ENCODE results near the gene TSPAN31.
A peak's percentile ranks its signal among the peaks of the same experiment; 100 is the strongest.
"Not testable (repeated sequence)": the region's sequence is repeated elsewhere in the genome, so short reads cannot be mapped to it uniquely, and the experiment has no call there.

TSPAN31 gene, protein sequence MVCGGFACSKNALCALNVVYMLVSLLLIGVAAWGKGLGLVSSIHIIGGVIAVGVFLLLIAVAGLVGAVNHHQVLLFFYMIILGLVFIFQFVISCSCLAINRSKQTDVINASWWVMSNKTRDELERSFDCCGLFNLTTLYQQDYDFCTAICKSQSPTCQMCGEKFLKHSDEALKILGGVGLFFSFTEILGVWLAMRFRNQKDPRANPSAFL

DNA sequence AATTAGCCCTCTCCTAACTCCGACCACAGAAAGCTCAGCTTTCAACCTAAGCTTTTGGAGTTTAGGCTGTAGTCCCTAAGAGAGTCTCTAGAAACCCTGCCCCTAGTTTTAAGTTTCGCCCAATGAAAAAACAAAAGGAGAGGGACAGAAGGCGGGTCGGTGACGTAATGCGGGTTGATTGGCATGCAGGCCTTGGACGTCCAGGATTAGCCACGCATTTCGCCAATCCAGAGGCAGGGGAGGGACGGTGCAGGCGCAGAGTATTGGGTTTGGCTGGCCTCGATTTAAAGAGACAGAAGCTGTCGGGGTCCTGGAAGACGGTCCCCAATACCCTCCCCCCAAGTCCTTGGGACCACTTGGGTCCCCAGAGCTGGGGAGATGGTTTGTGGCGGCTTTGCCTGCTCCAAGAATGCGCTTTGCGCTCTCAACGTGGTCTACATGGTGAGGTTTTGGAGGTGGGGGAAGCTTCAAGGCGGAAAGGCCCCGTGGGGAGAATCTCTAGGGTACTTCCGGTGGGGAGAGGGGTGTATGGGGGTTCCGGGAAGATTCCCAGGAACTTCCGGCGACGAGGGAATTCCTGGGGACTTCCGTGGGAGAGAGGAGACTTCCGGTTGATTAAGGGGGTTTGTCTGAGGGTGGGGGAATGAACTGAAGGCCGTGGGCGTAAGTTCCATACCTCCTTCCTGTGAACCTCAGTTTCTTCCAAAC lies at the start of gene TSPAN31:
TSS of gene TSPAN31 (plus strand) at position 263 of the 708 bp plus-strand sequence. CDS start at position 379, 116 bp downstream.
- DNase-seq (ENCODE audit: low spot score): peak; percentile 95

DNA sequence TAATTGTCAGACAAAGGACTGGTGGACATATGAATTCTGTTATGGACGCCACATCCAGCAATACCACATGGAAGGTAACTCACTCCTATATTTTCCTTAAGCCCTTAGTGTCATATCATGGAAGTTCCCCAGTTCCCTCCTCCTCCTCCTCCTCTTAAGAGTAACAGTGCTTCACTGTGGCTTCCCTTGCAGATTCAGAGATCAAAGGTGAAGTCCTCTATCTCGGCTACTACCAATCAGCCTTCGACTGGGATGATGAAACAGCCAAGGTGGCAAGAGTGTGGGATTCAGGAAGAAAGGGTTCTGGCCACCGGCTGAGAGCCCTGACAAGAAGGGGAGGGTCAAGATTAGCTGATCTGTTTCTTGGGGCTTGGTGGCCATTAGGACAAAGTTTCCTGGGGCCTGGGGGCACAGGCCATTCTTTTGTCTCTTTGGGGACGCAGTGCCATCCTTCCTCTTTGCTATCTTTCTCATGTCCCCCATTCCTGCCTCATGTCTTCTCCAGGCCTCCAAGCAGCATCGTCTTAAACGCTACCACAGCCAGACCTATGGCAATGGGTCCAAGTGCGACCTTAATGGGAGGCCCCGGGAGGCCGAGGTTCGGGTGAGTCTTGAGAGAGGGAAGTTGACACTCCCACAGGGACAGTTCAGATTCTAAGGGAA lies 48.9 kb upstream of the TSPAN31 start:
- DNase-seq (ENCODE audit: low spot score): no peak

DNA sequence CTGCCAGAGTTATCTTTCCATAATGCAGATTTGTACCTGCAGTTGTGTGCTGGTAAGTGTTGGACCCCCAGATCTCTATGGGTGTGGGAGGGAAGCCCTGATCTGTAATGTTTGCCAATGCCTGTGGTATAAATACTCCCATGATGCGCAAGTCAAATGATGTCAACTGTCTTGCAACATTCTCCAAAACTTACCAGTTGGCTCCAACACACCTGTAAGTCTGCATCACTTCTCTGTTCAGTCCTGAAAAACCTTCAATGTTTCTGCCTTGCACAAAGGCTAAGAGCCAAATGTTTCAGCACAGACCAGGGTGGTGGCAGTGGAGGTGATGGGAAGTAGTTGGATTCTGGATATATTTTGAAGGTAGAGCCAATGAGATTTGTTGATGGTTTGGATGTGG lies 47.8 kb upstream of the TSPAN31 start:
- no peak for DNase-seq (ENCODE audit: low spot score)

DNA sequence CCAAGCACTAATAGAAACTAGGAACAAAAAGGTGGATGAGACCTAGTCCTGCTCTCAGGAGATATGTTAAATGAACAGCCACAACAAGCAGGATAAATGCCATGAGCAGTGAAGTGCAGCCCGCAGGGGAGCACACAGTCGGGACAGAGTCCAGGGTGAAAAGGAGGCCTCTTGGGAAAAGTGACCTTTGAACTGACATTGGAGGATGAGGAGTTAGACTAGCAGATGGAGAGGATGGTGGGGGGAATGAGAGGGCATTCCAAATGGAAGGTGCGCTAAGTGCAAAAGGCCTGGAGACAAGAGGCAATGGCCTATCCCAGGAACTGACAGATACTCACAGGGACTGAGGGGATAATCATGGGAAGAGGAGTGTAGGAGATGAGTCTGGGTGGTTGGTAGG lies 46.4 kb upstream of the TSPAN31 start:
- DNase-seq (ENCODE audit: low spot score): no peak

DNA sequence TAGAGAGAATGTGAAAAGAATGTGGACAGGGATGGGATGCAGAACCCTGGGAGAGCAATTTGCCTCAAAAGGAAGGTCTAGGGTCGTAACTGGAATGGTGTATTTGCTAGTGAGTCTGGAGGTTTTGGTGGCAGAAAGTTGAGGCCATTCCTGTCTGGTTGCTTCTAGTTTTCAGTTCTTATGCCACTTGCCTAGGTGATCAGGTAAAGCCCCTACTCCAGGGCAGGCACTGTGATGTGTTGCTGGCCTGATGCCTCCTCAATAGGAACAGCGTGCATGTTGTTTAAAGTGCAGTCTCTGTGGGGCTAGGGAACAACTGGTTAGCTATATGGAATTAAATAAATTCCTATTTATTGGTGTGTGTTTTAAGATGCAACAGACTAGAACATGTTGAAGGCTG lies 44.5 kb upstream of the TSPAN31 start:
- no peak for DNase-seq (ENCODE audit: low spot score)

DNA sequence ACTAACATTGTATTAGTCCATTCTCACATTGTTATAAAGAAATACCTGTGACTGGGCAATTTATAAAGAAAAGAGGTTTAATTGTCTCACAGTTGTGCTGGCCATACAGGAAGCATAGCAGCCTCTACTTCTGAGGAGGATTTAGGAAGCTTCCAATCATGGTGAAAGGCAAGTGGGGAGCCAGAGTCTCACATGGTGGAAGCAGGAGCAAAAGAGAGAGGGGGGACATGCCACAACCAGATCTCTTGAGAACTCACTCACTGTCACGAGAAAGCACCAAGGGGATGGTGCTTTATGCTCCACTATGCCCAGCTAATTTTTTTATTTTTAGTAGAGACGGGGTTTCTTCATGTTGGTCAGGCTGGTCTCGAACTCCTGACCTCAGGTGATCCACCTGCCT lies 37.6 kb upstream of the TSPAN31 start:
- no peak for DNase-seq (ENCODE audit: low spot score)

DNA sequence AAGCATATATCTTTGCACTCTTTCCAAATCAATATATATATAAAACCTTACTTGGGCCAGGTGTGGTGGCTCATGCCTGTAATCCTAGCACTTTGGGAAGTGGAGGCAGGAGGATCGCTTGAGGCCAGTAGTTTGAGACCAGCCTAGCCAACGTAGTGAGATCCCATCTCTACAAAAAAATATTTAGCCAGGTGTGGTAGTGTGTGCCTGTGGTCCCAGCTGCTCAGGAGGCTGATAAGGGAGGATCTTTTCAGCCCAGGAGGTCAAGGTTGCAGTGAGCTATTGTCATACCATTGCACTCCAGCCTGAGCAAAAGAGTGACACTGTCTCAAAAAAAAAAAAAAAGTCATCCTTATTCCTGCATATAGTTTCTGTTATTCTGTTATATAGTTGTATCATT lies 36.5 kb upstream of the TSPAN31 start:
- no peak for DNase-seq (ENCODE audit: low spot score)

DNA sequence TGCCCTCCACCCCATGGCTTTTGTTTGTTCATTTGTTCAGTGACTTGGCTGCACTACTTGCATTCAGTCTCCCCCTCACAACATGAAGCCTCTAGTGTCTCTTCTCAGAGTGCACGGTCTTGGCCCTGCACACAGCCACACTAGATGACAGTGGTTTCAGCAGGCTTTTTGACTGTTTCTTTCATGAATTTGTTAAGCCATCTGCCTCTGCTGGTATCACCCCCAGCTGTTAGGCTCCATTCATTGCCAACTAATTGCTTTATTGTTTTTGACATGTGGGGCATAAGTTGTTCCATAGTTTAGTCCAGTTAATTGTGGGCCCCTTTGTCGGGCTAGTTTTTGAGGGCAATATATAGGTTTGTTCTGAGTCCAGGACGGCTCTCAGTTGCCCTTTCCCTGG lies 32.1 kb upstream of the TSPAN31 start:
- DNase-seq (ENCODE audit: low spot score): no peak

DNA sequence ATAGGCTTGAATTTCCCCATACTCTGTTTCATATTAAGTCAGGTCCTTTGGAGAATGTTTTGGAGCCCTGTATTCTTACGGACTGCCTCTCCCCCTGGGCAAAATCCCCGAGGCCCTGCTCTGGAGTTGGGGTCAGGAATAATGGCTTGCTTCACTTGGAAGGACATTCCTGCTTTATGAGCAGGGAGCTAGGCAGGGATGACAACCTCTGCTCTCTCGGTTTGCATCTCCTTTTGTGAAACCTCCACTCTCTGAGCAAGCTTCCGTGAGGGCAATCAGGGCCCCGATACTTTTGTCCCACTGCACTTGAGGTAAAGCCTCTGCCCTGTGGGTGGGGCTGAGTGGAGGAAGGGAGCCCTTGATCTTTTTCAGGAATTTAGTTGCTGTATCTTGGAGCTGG lies 31.6 kb upstream of the TSPAN31 start:
- DNase-seq (ENCODE audit: low spot score): no peak

DNA sequence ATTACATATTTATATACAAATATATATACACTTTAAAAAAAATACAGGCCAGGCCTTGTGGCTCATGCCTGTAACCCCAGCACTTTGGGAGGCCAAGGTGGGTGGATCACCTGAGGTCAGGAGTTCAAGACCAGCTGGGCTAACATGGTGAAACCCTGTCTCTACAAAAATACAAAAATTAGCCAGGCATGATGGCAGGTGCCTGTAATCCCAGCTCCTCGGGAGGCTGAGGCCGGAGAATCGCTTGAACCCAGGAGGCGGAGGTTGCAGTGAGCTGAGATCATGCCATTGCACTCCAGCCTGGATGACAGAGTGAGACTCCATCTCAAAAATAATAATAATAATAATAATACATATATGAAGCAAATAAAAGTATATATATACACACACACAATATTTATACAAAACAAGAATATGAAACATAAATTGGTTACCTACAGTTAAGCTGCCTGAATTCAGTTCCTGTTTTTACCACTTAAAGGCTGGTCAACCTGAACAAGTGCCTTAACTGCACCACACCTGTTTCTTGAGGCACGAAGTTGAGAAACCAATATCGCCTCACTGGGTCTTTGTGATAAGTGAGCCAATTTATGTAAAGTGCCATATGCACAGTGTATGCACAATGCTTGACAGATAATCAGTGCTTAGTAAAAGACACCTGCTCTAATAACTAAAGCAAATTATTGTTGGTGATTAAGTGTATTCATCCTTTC lies 29.6 kb upstream of the TSPAN31 start:
- not testable (repeated sequence) for DNase-seq (ENCODE audit: low spot score)

DNA sequence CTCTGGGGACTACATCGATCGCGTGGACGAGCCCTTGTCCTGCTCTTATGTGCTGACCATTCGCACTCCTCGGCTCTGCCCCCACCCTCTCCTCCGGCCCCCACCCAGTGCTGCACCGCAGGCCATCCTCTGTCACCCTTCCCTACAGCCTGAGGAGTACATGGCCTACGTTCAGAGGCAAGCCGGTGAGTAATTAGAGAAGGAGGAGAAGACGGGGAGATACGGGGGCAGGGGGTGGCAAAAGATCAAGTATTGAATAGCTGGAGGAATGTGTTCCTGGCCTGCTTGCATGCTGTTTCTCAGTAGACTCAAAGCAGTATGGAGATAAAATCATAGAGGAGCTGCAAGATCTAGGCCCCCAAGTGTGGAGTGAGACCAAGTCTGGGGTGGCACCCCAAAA lies 29.1 kb upstream of the TSPAN31 start:
- DNase-seq (ENCODE audit: low spot score): no peak

DNA sequence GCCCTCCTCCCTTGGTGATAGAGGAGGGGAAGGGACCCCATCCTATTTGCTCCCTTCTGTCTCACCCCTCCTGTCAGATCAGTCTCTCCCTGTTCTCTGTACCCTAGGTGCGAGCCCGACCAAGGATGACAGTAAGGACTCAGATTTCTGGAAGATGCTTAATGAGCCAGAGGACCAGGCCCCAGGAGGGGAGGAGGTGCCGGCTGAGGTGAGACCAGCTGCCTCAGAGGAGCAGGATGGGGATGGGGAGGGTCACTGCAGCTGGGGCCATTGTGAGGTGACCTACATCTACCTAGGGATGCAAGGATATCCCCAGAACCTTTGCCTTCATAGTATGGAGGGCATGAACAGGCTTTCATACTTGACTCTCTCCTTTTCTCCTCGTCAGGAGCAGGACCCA lies 28.5 kb upstream of the TSPAN31 start:
- no peak for DNase-seq (ENCODE audit: low spot score)

DNA sequence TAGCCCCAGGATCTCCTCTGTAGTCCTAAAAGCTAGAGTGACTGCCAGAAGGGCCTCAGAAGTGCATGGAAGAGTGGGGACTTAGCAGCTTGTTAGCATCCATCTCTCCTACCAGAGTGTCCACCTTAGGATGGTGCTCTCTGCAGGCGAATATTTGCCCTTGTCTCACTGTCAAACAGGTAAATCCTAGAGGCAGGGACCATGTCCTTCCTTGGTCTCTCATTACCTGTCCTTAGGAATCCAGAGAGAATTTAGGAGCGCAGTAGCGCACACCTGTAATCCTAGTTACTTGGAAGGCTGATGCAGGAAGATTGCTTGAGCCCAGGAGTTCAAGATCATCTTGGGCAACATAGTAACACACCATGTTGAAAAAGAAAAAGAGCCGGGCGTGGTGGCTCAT lies 27.7 kb upstream of the TSPAN31 start:
- no peak for DNase-seq (ENCODE audit: low spot score)

DNA sequence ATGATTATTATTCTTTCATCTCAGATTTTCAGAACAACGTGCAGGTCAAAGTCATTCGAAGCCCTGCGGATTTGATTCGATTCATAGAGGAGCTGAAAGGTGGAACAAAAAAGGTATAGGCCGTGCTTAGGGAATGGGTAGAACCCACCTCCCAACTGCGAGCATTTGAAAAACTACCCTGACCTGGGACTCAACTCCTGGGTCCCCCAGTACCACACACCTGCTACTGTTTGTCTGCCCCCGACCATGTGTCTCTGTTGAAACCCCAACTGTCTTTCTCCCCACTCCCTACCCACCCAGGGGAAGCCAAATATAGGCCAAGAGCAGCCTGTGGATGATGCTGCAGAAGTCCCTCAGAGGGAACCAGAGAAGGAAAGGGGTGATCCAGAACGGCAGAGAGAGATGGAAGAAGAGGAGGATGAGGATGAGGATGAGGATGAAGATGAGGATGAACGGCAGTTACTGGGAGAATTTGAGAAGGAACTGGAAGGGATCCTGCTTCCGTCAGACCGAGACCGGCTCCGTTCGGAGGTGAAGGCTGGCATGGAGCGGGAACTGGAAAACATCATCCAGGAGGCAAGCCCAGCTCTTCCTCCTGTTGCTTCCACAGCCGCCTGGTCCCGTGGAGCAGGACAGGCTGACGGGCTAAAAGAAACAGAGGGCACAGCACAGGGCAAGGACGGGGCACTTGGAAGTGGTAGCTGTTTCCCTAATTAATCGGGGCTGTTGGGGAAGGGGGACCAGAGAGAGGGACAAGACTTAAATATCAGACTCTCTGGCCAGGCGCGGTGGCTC lies 26.8 kb upstream of the TSPAN31 start:
- no peak for DNase-seq (ENCODE audit: low spot score)

DNA sequence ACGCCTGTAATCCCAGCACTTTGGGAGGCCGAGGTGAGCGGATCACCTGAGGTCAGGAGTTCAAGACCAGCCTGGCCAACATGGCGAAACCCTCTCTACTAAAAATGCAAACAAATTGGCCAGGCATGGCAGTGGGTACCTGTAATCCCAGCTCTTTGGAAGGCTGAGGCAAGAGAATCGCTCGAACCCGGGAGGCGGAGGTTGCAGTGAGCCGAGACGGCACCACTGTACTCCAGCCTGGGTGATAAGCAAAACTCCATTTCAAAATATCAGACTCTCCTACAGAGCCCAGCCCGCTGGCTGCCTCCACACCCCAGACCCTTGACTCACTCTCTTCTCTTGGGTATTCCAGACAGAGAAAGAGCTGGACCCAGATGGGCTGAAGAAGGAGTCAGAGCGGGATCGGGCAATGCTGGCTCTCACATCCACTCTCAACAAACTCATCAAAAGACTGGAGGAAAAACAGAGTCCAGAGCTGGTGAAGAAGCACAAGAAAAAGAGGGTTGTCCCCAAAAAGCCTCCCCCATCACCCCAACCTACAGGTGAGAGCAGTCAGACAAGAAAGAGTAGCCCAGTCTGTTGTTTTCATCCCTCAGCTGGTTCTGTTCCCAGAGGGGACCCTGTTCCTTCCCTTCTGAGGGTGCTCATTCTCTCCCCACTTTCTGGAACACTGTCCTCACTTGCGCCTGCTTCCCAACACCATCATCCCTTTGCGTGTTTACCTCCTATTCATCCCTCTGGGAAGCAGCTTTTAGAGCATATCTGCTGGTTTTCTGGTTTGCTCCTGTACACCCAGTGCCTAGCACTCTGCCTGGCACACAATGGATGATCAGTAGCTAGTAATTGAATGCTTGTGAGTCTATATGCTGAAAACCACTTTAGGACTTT lies 26.0 kb upstream of the TSPAN31 start:
- DNase-seq (ENCODE audit: low spot score): no peak

DNA sequence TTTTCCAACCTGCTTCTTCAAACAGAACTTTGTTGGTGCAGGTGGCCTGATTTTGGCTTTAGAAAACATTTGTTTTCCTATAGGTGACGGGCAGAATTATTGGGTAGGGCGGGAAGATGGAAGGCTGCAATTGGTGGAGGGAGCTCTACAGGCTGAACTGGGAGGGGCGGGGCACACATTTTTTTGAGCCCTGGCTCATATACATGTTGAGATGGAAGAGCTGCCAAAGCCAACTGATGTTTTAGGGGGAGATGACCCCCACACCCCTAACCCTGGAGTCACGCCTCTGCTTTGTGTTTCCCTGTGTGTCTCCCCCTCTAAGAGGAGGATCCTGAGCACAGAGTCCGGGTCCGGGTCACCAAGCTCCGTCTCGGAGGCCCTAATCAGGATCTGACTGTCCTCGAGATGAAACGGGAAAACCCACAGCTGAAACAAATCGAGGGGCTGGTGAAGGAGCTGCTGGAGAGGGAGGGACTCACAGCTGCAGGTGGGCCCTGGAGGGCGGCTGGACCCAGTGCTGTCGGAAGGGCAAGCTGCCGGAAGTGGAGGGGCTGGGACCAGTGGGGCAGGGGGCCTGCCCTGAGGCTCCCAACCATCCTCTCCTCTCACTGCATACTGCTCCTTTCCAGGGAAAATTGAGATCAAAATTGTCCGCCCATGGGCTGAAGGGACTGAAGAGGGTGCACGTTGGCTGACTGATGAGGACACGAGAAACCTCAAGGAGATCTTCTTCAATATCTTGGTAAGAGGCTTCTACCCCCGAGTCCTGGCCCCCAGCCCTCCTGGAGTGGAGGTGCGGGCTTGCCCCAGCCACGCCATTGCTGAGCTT lies 24.8 kb upstream of the TSPAN31 start:
- no peak for DNase-seq (ENCODE audit: low spot score)

DNA sequence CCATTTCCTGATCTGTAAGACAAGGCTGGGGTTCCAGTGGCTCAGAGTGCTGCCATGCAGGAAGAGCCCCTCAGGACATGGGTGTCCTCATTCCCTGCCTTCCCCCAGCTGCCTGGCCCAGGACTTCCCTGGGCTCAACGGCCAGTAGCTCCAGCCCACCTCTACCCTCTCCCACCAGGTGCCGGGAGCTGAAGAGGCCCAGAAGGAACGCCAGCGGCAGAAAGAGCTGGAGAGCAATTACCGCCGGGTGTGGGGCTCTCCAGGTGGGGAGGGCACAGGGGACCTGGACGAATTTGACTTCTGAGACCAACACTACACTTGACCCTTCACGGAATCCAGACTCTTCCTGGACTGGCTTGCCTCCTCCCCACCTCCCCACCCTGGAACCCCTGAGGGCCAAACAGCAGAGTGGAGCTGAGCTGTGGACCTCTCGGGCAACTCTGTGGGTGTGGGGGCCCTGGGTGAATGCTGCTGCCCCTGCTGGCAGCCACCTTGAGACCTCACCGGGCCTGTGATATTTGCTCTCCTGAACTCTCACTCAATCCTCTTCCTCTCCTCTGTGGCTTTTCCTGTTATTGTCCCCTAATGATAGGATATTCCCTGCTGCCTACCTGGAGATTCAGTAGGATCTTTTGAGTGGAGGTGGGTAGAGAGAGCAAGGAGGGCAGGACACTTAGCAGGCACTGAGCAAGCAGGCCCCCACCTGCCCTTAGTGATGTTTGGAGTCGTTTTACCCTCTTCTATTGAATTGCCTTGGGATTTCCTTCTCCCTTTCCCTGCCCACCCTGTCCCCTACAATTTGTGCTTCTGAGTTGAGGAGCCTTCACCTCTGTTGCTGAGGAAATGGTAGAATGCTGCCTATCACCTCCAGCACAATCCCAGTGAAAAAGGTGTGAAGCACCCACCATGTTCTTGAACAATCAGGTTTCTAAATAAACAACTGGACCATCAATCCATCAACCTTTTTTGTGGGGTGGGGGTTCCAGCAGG lies 23.9 kb upstream of the TSPAN31 start:
- no peak for DNase-seq (ENCODE audit: low spot score)

DNA sequence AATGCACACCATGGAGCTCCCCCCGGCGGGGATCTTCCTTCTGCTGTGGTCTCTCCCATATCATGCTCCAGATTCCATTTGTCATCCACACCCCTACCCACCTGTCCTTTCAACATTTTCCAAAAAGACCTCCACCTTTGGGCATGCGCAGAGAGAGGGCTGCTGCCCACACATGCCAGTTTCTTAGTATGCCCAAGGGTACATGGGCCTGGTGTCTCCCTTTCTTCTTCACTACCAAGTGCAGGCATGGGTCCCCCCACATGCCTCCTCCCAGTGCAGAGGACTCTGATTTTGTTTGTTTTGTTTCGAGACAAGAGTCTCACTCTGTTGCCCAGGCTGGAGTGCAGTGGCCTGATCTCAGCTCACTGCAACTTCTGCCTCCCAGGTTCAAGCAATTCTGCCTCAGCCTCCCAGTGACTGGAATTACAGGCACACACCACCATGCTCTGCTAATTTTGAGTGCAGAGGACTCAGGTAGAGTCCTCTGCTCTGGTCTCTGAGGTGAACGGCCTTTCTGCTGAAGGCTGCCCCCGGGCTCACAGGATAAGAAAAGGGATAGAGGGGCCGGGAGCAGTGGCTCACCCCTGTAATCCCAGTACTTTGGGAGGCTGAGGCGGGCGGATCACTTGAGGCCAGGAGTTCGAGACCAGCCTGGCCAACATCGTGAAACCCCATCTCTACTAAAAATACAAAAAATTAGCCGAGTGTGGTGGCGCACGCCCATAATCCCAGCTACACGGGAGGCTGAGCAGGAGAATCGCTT lies 22.8 kb upstream of the TSPAN31 start:
- DNase-seq (ENCODE audit: low spot score): not testable (repeated sequence)
